HG03378 (cell line): ENCODE results near the gene INO80E.
"Not testable (repeated sequence)": the region's sequence is repeated elsewhere in the genome, so short reads cannot be mapped to it uniquely, and the experiment has no call there.

Experiments
- ATAC-seq: cut with Tn5 transposase; IDR thresholded peaks from one replicate; pipeline ENCODE4 v1.9.1; 2021; ENCODE audit warnings: mild to moderate bottlenecking, moderate library complexity; ENCODE audit not compliant: unreplicated experiment

Gene INO80E

GRCh38 chr16:29995911-29996765 lies at the start of gene INO80E:
INO80E (plus strand) TSS chr16:29996241; CDS start chr16:29996311, 70 bp downstream.
- peak; percentile 73 for ATAC-seq

GRCh38 chr16:29947897-29948296 lies 48.1 kb upstream of the INO80E start:
- no peak for ATAC-seq

- no peak for ATAC-seq
Measured at GRCh38 chr16:29950806-29951461, 45.1 kb upstream of the INO80E start.

GRCh38 chr16:29951625-29952365 lies 44.2 kb upstream of the INO80E start:
- no peak for ATAC-seq

GRCh38 chr16:29958756-29959155 lies 37.3 kb upstream of the INO80E start:
- ATAC-seq = no peak

GRCh38 chr16:29959293-29959692 lies 36.7 kb upstream of the INO80E start:
- ATAC-seq = no peak

- not testable (repeated sequence) for ATAC-seq
Measured at GRCh38 chr16:29959821-29960220, 36.2 kb upstream of the INO80E start.

- ATAC-seq = no peak
Measured at GRCh38 chr16:29961127-29961478, 34.9 kb upstream of the INO80E start.

GRCh38 chr16:29961479-29962343 lies 34.3 kb upstream of the INO80E start, which contains the start of gene TMEM219:
TMEM219 (plus strand) TSS chr16:29962079; CDS start chr16:29963144, 1,065 bp downstream.
- ATAC-seq = peak; percentile 61

GRCh38 chr16:29962344-29962994 lies 33.6 kb upstream of the INO80E start:
- ATAC-seq = no peak

GRCh38 chr16:29963021-29963743 lies 32.9 kb upstream of the INO80E start:
- no peak for ATAC-seq

- no peak for ATAC-seq
Measured at GRCh38 chr16:29968205-29968604, 27.8 kb upstream of the INO80E start.

- no peak for ATAC-seq
Measured at GRCh38 chr16:29971304-29971703, 24.7 kb upstream of the INO80E start.

- no peak for ATAC-seq
Measured at GRCh38 chr16:29972500-29972899, 23.5 kb upstream of the INO80E start.

GRCh38 chr16:29972992-29973383 lies 23.1 kb upstream of the INO80E start:
- ATAC-seq = no peak

GRCh38 chr16:29973384-29974246 lies 22.4 kb upstream of the INO80E start, which contains the start of gene TAOK2:
TAOK2 (plus strand) TSS chr16:29973868; CDS start chr16:29977773, 3,905 bp downstream.
- ATAC-seq = peak; percentile 76

- ATAC-seq = no peak
Measured at GRCh38 chr16:29974291-29975133, 21.5 kb upstream of the INO80E start.
